A673 (cell line): ENCODE data around the gene BEGAIN.

ENCODE experiments used
- CTCF ChIP-seq: fragments of 300-800, 200-600 bp; sonication (generic); conservative IDR thresholded peaks from 2 replicates; pipeline ENCODE4 v1.5.1; 2017; ENCODE audit warnings: low read depth, mild to moderate bottlenecking, antibody characterized with exemption, low read length, moderate library complexity, mixed read lengths
- EZH2 ChIP-seq: fragments of 200-600 bp; sonication (generic); IDR thresholded peaks from 2 replicates; pipeline ENCODE4 v1.6.1; 2017; ENCODE audit warnings: borderline replicate concordance, low read depth, mild to moderate bottlenecking, mixed read lengths, antibody characterized with exemption, low read length; ENCODE audit not compliant: poor library complexity, severe bottlenecking

DNA sequence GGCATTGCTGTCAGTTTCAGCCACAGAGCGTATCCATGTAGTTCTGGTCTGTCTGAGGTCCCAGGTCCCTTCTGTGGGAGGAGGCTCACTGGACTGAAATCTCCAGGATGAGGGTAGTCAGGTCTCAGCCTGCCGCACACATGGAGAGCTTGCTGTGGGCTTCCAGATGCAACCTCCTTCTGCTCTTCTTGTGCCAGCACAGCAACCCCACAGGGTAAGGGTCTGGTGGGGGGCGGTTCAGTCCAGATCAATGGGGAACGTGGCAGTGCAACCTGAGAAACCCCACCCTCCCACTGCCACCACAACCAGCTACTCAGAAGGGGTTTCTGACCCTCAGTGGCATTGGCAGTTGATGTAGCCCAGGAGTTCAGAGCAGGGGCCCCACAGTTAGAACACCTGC, 61.2 kb downstream of the BEGAIN start:
- no peak for TF ChIP-seq CTCF
- no peak for TF ChIP-seq EZH2
